Stomach (tissue), 4 donors: ENCODE data around the gene LPIN3.

Experiments
- POLR2A ChIP-seq, 4 donors: fragments of 450-650 bp; IDR thresholded peaks; one replicate each; pipeline ENCODE4 v1.6.1; 2016; ENCODE audit warnings: antibody characterized with exemption in 4 of 4, control low read depth in 2 of 4, mild to moderate bottlenecking in 1 of 4, moderate library complexity in 1 of 4
- POLR2AphosphoS5 ChIP-seq, 3 donors: sonication (generic); formaldehyde crosslinking; IDR thresholded peaks; one replicate each; pipeline ENCODE4 v1.6.1; 2016; ENCODE audit warnings: antibody characterized with exemption in 3 of 3
- TF ChIP-seq, protein P1 (sequence below), 7 experiments: fragments of 450-650 bp in 4 of 7; fragments of 200-600 bp in 3 of 7; sonication (generic) in 3 of 7; IDR thresholded peaks; one replicate each; pipeline ENCODE4 v1.5.1; 2016 to 2019; ENCODE audit warnings: antibody characterized with exemption in 7 of 7, control low read depth in 2 of 7, mild to moderate bottlenecking in 1 of 7

- TF ChIP-seq, protein P1, sequence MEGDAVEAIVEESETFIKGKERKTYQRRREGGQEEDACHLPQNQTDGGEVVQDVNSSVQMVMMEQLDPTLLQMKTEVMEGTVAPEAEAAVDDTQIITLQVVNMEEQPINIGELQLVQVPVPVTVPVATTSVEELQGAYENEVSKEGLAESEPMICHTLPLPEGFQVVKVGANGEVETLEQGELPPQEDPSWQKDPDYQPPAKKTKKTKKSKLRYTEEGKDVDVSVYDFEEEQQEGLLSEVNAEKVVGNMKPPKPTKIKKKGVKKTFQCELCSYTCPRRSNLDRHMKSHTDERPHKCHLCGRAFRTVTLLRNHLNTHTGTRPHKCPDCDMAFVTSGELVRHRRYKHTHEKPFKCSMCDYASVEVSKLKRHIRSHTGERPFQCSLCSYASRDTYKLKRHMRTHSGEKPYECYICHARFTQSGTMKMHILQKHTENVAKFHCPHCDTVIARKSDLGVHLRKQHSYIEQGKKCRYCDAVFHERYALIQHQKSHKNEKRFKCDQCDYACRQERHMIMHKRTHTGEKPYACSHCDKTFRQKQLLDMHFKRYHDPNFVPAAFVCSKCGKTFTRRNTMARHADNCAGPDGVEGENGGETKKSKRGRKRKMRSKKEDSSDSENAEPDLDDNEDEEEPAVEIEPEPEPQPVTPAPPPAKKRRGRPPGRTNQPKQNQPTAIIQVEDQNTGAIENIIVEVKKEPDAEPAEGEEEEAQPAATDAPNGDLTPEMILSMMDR (IDR thresholded peaks at IDR 0.05) = no peak
- no peak for TF ChIP-seq POLR2A (IDR thresholded peaks at IDR 0.05)
- TF ChIP-seq POLR2AphosphoS5 (IDR thresholded peaks at IDR 0.05) = no peak
Measured at GRCh38 chr20:41375846-41376245, 35.2 kb downstream of the LPIN3 start.
